NCI-H187 treated with DMSO at 0.1 percent for 48 hours (cell line): ENCODE measurements around the gene FUOM.
"Not testable (repeated sequence)": the region's sequence is repeated elsewhere in the genome, so short reads cannot be mapped to it uniquely, and the experiment has no call there.

Experiments
- DNase-seq: peaks from one replicate; lab custom pipeline; 2025; lab: John Stamatoyannopoulos, UW

The FUOM gene

DNA sequence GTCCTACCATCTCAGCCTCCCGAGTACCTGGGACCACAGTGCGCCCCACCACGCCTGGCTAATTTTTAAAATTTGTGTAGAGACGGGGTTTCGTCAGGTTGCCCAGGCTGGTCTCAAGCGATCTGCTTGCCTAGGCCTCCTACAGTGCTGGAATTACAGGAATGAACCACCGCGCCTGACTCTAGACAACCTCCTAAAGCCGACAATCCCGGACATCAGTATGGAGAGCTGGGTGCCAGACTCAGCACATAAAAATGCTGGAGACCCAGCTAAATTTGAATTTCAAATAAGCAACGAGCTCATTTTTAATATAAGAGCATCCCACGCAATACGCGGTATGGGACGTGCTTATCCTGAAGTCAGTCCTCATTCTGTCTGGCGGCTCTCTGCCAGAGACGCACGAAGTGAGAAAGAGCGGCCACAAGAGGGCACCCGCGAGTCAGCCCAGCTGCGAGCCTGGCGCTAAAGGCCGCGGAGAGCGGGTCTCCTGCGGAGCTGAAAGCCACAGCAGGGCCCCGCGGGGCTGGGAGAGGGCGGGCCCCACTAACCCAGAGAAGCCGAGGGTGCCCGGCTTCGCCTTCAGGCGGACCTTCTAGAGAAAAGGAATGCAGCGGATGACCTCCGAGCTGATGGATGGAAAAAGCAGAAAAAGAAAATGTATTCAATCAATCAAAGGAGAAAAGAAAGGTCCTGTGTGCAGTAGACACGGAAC lies 28.2 kb downstream of the FUOM start:
- no peak for DNase-seq

DNA sequence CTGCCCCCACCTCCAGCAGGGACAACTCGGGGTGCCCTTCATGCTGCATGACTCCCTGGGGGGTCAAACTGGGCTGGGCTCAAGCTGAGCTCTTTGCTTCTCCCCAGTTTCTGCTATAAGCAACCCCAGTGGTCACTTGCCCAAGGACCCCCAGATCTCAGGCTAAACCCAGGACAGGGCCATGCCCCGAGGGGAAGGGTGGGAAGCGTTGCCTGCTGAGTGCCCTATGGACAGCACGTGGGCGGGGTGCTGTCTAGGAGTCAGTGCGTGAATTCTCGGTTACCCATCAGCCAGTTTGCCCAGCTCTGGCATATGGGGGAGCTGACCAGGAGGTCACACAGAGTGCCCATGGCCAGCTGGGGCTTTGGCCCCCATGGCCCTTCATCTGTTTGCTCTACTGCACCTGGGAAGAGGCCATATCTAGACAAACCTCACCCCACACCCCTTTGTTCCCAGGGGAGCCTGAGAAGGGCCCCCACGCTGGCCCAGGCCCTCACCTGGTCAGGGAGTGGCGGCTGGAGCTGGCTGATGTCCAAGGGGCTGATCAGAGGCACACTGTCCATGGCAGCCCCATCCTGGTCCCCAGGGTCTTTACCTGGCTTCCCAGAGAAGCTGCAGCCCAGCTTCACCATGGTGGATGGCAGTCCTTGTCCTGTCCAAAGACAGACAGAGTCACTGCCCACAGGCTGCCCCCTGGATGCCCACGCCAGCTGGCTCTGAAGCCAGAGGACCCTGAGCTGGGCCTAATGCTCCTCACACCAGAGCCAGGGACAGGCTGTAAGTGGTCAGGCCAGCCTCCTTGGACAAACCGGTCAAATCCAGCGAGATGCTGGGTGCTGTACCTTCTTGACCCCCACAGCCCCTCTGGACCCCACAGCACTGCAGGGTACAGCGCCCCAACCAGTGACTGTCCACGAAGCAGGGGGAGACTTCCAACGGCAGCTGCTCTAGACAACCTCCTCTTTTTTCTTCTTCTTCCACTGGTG lies 29.2 kb downstream of the FUOM start:
- no peak for DNase-seq

DNA sequence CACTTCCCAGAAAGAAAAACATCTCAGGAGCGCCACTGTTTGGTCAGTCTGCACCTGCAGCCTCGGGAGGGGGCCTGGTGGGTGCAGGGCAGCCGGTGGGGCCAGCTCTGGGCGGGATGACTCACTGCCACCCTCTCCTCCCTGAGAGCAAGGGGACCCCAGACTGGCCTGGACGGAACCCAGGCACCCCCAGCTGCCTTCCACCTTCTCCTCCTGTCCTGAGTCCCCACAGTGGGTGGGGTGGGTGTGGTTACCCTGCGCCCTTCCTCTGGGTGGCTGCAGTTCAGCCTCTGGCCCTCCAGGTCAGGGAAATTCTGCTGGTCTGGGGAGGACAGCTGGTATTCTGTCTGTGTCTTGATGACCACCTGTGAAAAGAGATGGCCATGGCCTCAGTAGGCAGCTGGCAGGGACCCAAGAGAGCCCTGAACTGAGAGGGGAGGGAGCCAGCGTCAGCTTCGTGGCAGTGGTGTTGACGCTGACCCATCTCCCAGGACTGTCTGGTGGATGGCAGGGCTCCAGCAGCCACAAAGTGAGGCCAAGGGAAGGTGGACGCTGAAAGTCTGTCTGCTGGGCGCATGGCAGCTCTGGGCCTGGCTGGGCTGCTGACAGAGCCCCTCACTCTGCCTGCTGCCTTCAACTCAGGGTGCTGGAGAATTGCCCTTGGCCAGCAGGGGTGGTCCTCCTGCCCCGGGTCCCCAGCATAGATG lies 30.0 kb downstream of the FUOM start:
- DNase-seq: no peak

DNA sequence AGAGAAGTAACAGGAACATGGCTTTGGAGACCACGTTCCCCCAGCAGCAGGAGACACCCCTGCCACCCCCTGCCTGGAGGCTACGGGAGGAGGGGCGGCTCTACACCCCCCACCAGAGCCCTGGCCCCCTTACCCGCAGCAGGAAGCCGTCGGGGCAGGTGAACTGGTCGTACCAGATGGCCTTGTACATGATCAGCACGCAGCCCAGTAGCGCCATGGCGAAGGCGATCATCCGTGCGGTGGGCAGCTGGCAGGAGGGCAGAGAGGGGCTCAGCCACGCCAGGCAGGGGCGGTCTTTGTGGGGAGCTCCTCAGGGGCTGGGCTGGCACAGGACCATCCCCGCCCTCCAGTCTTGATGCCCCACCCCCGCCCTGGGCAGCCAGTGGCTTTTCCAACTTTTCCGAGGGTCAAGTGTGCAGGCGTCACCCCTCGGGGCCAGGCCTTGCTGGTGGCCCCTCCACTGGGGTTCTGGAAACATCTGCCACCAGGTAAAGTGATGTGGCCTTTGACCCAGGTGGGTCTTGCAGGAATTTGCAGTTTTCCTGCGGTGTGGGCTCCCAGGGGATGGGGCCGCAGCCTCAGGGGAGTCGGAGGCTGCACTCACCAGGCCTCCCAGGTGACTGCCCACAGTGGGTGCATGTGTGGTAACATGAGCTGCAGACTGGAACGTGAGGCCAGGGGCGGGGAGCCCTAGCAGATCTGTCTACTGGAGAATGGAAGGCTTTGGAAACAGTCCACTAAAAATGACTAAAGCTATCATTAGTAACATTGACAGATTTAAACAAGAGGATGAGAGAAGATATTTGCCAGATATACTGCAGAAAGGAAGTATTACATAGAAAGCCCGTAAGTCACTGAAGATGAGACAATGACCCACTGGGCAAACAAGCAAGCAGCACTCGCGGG lies 30.8 kb downstream of the FUOM start:
- no peak for DNase-seq

DNA sequence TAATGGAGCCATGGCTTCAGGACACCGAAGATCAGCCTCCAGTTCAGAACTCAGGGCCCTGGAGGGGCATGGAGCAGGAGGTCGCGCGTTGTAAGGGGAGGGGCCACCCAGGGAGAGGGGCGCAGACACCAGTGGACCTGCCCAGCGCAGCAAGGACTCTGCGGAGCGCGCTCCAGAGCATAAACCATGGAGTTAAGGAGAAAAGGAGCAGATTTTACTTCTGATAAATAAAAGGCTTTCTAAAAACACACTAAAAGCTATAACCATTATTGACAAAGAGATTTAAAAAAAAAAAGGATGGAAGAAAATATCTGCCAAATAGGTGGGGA lies 31.6 kb downstream of the FUOM start:
- DNase-seq: no peak

DNA sequence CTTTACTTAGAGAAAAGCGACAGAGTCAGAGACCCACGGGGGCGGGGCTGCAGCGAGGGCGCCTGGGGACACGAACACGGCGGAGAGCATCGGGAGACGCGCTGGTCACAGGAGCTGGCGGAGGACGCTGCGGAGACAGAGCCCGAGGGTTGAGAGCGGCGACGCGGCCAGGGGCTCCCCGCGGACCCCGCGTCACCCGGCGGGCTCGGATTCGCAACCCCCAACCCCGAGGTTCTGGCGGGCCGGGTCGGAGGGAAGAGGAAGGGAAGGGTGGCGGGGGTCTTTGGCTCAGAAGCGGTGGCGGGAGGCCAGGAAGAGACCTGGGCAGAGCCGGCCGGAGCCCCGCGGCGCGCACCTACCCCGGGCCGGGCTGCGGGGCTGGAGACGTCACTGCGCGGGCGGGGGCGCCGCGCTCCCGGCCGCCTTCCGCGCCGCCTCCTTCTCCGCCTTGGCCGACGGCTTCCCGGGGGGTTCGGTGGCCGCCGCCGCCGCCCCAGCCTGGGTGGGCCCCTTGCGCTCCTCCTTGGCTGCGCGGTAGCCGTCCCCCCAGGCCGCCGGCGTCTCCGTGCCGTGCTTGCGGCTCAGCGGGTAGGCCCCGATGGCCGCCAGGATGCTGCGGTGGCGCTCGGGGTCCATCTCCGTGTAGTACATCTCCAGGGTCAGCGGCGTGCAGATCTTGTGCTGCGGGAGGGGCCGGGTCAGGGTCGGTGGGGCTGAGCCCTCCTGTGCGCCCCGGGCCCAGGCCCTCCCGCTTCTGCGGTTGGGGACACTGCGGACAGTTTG lies 32.2 kb downstream of the FUOM start:
- no peak for DNase-seq

DNA sequence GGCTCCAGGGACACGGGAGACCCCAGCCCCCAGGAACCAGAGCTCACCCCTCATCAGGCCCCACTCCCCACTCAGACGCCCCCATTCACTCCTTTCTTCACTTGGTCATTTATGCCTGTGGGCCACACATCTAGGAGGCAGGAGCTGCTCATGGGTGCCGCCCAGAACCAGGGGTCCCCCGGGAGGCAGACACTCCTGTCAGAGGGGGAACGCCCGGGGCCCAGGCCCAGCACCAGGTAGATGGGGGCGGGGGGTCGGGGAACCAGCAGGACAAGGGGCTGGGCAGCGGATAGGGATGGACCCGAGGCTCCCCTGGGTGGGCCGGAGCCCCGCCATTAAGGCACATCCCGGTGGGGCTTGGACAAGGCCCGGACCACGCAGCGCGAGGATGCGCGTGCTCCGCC lies 33.0 kb downstream of the FUOM start:
- no peak for DNase-seq

DNA sequence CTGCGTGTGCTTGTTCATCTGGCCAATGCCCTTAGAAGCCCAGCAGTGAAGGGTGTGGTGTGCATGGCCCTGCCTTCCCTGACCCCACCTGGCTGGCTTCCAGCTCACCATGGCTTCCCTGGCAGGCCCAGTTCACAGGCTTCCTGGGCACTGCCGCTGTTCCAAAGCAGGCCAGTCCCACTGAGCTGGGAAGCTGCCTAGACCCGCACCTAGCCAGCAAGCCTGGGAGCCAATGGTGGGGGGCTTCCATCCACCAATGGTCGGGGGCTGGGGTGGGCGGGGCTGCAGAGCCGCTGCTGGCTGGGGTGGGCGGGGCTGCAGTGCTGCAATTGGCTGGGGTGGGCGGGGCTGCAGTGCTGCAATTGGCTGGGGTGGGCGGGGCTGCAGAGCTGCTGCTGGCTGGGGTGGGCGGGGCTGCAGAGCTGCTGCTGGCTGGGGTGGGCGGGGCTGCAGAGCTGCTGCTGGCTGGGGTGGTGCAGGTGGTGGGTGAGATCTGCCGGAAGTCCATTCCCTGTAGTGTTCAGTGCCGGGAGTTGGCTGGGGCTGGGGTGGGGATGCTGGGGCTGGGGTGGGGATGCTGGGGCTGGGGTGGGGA lies 33.5 kb downstream of the FUOM start:
- DNase-seq: peak; percentile 54

DNA sequence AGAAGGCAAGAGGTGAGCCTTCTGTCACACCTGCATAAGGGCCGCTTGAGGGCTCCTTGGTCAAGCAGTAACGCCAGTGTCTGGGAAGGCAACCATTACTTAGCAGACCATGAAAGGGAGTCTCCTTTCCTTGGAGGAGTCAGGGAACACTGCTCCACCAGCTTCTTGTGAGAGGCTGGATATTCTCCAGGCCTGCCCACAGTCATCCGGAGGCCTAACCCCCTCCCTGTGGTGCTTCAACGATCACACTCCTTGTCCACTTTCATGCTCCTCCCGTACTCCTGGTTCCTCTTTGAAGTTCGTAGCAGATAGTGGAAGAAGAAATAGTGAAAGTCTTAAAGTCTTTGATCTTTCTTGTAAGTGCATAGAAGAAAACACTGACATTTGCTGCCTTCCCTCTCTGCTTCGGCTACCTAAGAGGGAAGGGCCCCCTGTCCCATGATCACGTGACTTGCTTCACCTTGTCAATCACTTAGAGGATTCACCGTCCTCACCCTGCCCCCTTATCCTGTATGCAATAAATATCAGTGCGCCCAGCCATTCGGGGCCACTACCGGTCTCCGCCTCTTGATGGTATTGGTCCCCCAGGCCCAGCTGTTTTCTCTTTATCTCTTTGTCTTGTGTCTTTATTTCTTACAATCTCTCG lies 35.6 kb downstream of the FUOM start:
- not testable (repeated sequence) for DNase-seq

DNA sequence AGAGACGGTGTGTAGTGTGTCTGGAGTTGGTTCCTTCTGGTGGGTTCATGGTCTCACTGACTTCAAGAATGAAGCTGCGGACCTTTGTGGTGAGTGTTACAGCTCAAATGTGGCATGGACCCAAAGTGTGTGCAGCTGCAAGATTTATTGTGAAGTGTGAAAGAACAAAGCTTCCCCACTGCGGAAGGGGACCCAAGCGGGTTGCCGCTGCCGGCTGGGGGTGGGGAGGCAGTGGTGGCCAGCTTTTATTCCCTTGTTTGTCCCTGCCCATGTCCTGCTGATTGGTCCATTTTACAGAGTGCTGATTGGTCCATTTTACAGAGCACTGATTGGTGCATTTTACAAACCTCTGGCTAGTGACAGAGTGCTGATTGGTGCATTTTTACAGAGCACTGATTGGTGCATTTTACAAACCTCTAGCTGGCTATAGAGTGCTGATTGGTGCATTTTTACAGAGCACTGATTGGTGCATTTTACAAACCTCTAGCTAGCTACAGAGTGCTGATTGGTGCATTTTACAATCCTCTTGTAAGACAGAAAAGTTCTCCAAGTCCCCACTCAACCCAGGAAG lies 36.9 kb downstream of the FUOM start:
- DNase-seq: not testable (repeated sequence)

DNA sequence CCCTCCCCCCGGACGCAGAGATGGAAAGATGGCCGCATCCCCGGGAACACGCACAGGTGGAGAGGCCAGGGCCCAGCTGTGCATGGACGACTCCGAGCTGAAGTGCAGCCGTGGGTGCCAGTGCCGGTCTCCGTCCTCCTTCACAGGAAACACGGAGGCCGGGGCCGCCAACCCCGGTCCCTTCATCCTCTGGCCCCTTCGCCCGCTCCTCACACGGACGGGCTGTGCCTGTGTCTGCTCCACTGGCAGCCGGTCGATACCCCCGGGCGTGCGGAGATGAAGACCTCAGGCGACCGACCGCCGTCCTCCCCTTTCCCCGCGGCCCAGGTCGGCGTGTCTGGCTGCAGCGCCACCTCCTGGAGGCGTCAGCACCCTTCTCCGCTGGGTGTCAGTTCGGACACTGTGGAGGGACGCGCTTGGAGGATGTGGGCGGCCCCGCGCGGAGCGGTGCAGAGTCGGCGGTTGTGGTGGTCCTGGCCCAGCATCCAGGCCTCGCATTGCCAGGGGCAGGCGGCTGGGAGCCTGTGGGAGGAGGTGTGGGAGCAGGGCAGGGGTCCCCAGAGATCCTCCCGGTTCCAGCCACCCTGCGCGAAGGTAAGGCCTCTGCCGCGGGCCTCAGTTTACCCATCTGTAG lies 39.2 kb downstream of the FUOM start:
- DNase-seq: no peak

DNA sequence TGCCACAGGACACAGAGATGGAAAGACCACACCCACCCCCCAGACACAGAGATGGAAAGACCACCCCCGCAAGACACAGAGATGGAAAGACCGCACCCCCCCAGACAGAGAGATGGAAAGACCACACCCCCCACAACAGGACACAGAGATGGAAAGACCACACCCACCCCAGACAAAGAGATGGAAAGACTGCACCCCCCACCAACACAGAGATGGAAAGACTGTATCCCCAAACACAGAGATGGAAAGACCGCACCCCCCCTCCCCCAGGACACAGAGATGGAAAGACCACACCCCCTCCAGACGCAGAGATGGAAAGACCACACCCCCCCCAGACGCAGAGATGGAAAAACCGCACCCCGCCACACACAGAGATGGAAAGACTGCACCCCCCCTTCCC lies 41.1 kb downstream of the FUOM start:
- DNase-seq: no peak

DNA sequence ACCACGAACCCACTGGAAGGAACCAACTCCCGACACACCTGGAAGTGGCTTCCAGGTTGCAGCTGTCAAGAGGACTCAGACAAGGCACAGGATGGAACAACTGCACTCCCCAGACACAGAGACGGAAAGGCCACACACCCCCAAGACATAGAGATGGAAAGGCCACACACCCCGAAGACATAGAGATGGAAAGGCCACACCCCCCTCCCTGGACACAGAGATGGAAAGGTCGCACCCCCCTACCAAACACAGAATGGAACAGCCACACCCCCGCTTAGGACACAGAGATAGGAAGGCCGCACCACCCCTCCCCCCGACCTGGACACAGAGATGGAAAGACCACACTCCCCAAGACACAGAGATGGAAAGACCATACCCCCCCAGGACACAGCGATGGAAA lies 41.6 kb downstream of the FUOM start:
- no peak for DNase-seq

DNA sequence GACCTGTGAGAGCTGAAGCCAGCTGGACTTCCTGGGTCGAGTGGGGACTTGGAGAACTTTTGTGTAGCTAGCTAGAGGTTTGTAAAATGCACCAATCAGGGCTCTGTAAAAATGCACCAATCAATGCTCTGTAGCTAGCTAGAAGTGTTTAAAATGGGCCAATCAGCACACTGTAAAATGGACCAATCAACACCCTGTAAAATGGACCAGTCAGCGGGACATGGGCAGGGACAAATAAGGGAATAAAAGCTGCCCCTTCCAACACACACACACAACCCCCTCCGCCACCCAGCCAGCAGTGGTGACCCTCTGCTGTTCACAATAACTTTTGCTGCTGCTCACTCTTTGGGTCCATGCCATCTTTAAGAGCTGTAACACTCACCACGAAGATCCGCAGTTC lies 42.0 kb downstream of the FUOM start:
- DNase-seq: no peak

DNA sequence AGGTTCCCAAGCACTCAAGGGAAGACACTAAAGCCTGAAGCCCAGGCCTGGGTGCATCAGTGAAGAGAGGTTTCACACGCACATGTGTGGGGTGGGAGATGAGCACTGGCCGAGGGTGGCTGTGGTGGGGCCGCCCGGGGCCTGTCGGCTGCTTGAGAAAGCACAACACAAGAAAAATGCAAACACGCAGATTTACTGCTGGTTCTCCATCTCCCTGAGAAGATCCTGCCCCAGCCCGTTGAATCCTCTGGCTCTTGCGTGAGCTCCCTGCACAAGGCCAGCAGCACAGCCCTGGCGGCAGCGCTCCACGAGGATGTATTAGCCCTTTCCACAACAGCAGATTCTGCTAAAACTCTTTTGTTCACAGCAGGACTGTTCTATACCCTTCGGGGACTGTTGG lies 42.9 kb downstream of the FUOM start:
- no peak for DNase-seq

DNA sequence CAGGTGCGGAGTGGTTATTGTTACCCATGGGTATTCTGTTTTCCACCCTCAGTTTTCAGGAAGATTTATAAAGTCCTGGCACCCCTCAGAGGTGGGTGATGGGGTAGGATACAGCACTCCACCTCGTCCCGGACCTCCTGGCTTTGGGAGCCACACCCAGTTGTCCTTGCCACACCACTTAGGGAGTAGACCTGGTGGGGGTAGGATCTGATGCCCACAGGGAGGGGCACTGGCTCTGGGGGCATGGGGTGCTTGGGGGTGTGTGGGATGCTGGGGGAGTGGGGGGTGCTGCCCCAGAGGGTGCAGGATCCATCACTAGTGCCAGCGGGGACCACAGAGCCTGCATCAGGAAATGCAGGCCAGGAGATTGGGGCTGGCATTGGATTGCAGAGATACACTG lies 44.6 kb downstream of the FUOM start:
- no peak for DNase-seq

DNA sequence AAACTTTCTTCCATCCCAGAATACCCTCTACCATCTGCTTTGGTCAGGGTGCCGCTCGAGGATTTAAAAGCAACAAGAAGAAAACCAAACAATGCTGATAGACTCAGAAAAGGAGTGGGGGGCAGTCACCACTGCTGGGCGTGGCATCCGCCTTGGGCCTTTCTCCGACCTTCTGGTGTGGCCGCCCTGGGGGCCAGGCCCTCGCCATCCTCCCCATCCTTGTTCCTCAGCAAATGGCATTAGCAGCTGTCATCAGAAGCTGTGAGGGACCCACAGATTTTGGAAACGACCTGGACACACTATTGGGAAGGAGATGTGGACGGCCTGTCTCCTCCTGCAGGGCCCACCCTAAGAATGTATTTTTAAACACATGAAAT lies 45.1 kb downstream of the FUOM start:
- no peak for DNase-seq

DNA sequence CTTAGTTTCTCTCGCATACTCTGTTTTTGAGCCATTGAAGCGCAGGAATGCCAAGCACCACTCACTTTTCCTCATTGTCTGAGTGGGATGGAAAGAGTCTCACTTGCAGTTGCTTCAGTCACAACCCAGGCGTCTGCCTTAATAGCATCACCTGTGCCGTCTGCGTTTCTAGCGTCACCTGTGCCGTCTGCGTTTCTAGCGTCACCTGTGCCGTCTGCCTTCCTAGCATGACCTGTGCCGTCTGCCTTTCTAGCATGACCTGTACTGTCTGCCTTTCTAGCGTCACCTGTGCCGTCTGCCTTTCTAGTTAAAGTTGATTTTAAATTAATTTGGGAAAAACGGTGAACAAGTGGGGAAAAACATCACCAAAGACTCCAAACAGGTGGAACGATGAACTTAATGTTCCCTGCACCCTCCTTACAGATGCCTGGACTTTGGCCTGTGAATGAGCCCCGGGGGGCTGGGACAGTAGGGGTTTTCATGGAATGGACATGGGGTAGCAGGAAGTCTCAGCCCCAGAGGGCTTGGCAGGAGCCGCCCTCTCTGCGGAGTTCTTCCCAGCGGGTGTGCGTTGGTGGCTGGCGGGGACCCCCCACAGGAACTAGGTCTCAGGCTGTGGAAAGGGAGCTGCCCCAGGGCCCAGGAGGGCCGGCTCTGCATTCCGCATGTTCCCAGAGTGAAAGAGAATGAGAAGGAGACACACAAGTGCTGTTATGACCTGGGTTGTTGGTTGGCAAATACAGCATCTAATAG lies 45.6 kb downstream of the FUOM start:
- no peak for DNase-seq

DNA sequence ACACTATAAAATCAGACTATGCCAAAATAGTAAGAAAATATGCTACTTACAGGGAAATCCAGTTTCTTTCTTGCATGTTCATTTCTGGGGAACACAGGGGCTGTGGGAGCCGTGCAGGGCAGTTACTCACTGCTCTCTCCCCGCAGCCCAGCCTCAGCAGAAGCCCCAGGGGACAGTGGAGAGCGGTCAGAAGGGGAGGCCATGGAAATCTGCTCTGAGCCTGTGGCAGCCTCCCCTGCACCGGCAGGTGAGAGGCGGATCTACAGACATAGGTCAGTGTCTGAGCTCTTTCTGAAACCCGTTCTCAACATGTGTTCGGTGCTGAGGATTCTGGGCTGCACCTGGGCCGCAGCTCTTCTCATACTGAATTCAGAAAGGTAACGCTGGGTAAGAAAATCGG lies 46.2 kb downstream of the FUOM start:
- no peak for DNase-seq
